Fibroblast of lung (primary cell): ENCODE measurements around the gene CACNB4. TPM values are rescaled to one million over a fixed set of nuclear protein-coding genes. Genes with fewer than 3 reads are reported as not detected.

Source experiments
- DNase-seq, 2 donors: peaks; one replicate each; pipeline versions ENCODE4 v3.0.0 to v3.0.0-alpha.2; 2010; ENCODE audit warnings: low read depth in 2 of 2
- H2AFZ ChIP-seq: 2 replicates; pipeline ENCODE4 v1.5.1; 2012; ENCODE audit warnings: low read length, control low read depth, inconsistent platforms
- H3K27ac ChIP-seq: 2 replicates; pipeline ENCODE4 v1.5.1; 2011; ENCODE audit warnings: low read length, control low read depth; ENCODE audit not compliant: insufficient read depth
- H3K27me3 ChIP-seq: 2 replicates; pipeline ENCODE4 v1.5.1; 2011; ENCODE audit warnings: mild to moderate bottlenecking, low read length; ENCODE audit not compliant: control insufficient read depth, insufficient read depth
- H3K36me3 ChIP-seq: 2 replicates; pipeline ENCODE4 v1.5.1; 2011; ENCODE audit warnings: low read length; ENCODE audit not compliant: control insufficient read depth, insufficient read depth
- H3K4me1 ChIP-seq: 2 replicates; pipeline ENCODE4 v1.5.1; 2011; ENCODE audit warnings: low read length; ENCODE audit not compliant: control insufficient read depth, insufficient read depth; ENCODE audit errors: extremely low read depth
- H3K4me2 ChIP-seq: 2 replicates; pipeline ENCODE4 v1.5.1; 2011; ENCODE audit warnings: low read length, control low read depth; ENCODE audit not compliant: insufficient read depth; ENCODE audit errors: extremely low read depth
- H3K4me3 ChIP-seq, 4 experiments: fragments of 200-600 bp in 1 of 4; sonication (generic) in 1 of 4; replicated peaks in 1 of 4; 2 replicates each; pipeline ENCODE4 v1.5.1; 2011 to 2016; ENCODE audit warnings: low read length in 4 of 4, low read depth in 3 of 4, mild to moderate bottlenecking in 3 of 4, control low read depth in 2 of 4, inconsistent platforms in 1 of 4, mixed read lengths in 1 of 4; ENCODE audit not compliant: insufficient read depth in 1 of 4; ENCODE audit errors: control extremely low read depth in 1 of 4
- H3K79me2 ChIP-seq: 2 replicates; pipeline ENCODE4 v1.5.1; 2012; ENCODE audit warnings: mild to moderate bottlenecking, low read length, inconsistent platforms; ENCODE audit not compliant: control insufficient read depth, insufficient read depth
- H3K9ac ChIP-seq: 2 replicates; pipeline ENCODE4 v1.5.1; 2011; ENCODE audit warnings: mild to moderate bottlenecking, low read length, control low read depth; ENCODE audit not compliant: insufficient read depth
- H3K9me3 ChIP-seq: 2 replicates; pipeline ENCODE4 v1.5.1; 2012; ENCODE audit warnings: low read depth, low read length; ENCODE audit not compliant: control insufficient read depth, insufficient read depth
- H4K20me1 ChIP-seq: 2 replicates; pipeline ENCODE4 v1.5.1; 2011; ENCODE audit warnings: low read length; ENCODE audit not compliant: control insufficient read depth, insufficient read depth; ENCODE audit errors: extremely low read depth
- CTCF ChIP-seq, 2 donors: IDR thresholded peaks in 1 of 2; conservative IDR thresholded peaks in 1 of 2; 1 replicate in 1 of 2; 2 replicates in 1 of 2; pipeline ENCODE4 v1.5.1; 2011 to 2012; ENCODE audit warnings: low read length in 2 of 2, control low read depth in 1 of 2, inconsistent platforms in 1 of 2, low read depth in 1 of 2, mild to moderate bottlenecking in 1 of 2
- EZH2 ChIP-seq: IDR thresholded peaks from 2 replicates; pipeline ENCODE4 v1.5.1; 2012; ENCODE audit warnings: low read length, control low read depth, mild to moderate bottlenecking; ENCODE audit errors: missing control alignments
- polyA plus RNA-seq, 2 donors: library from polyadenylated mRNA; depleted of rRNA in 1 of 2; stranded (reverse) in 1 of 2; unstranded in 1 of 2; fragments of >200 nt; gene quantifications; 2 replicates each; pipeline ENCODE4 v1.2.1, GENCODE V29; 2011 to 2012; ENCODE audit warnings: missing spikeins in 1 of 2
- total RNA-seq: library from RNA; depleted of rRNA; stranded (reverse); fragments of >200 nt; gene quantifications from 2 replicates; pipeline ENCODE4 v1.2.1, GENCODE V29; 2014

Gene CACNB4
- total and polyA plus RNA-seq, 2 donors (not counting 1 experiment from before 2014, with no cell fraction given): 0.66 to 2.5 TPM

GRCh38 chr2:151872463-151872862, 226.4 kb downstream of the CACNB4 start:
- Histone ChIP-seq H3K4me3 (no peak overlapping the region), H2AFZ (no peak overlapping the region), H3K4me1 (no peaks in the 10 kb centered on the region), H3K27ac (no peak overlapping the region), H3K79me2 (no peaks in the 10 kb centered on the region), H3K4me2 (no peak overlapping the region), H3K9me3 (no peaks in the 10 kb centered on the region), H3K27me3 (no peaks in the 10 kb centered on the region), H4K20me1 (no peaks in the 10 kb centered on the region), H3K36me3 (no peaks in the 10 kb centered on the region), H3K9ac (no peak overlapping the region)
- TF ChIP-seq CTCF (conservative IDR thresholded peaks at IDR 0.05 in 1 of 2, IDR thresholded peaks at IDR 0.05 in 1 of 2; ENCODE audit: low read depth in 1 of 2, low read length in 2 of 2): no peak
- TF ChIP-seq EZH2: no peak
- DNase-seq: peak in 1 of 2 donors; percentile 10

- TF ChIP-seq EZH2: no peak
- TF ChIP-seq CTCF (conservative IDR thresholded peaks at IDR 0.05 in 1 of 2, IDR thresholded peaks at IDR 0.05 in 1 of 2; ENCODE audit: low read depth in 1 of 2, low read length in 2 of 2): no peak
- H3K4me1 ChIP-seq: no peaks in the 10 kb centered on the region
- no peaks in the 10 kb centered on the region for H3K9me3 ChIP-seq
- H3K9ac ChIP-seq: no peak overlapping the region
- H2AFZ ChIP-seq: no peak overlapping the region
- no peaks in the 10 kb centered on the region for H3K79me2 ChIP-seq
- H3K27ac ChIP-seq: no peak overlapping the region
- no peaks in the 10 kb centered on the region for H3K36me3 ChIP-seq
- DNase-seq: no peak
- no peaks in the 10 kb centered on the region for H3K27me3 ChIP-seq
- H3K4me3 ChIP-seq: no peak overlapping the region
- H4K20me1 ChIP-seq: no peaks in the 10 kb centered on the region
- H3K4me2 ChIP-seq: no peak overlapping the region
Measured at GRCh38 chr2:151869291-151869690, 229.6 kb downstream of the CACNB4 start.

- H3K4me1 ChIP-seq: no peaks in the 10 kb centered on the region
- H3K4me2 ChIP-seq: no peak overlapping the region
- H3K36me3 ChIP-seq: no peaks in the 10 kb centered on the region
- no peak for TF ChIP-seq EZH2
- TF ChIP-seq CTCF (conservative IDR thresholded peaks at IDR 0.05 in 1 of 2, IDR thresholded peaks at IDR 0.05 in 1 of 2; ENCODE audit: low read depth in 1 of 2, low read length in 2 of 2): no peak
- no peaks in the 10 kb centered on the region for H3K79me2 ChIP-seq
- no peaks in the 10 kb centered on the region for H3K27me3 ChIP-seq
- no peak overlapping the region for H3K27ac ChIP-seq
- no peaks in the 10 kb centered on the region for H3K9me3 ChIP-seq
- no peak overlapping the region for H3K9ac ChIP-seq
- no peak overlapping the region for H3K4me3 ChIP-seq
- no peaks in the 10 kb centered on the region for H4K20me1 ChIP-seq
- no peak overlapping the region for H2AFZ ChIP-seq
- DNase-seq: no peak
Measured at GRCh38 chr2:151862700-151863099, 236.1 kb downstream of the CACNB4 start.
